Astrocyte (in vitro differentiated cells and primary cell): ENCODE measurements around the gene LCN1. TPM values are rescaled to one million over a fixed set of nuclear protein-coding genes. Genes with fewer than 3 reads are reported as not detected.

Experiments used
- DNase-seq: peaks from one replicate; pipeline ENCODE4 v3.0.0-alpha.2; 2010; ENCODE audit warnings: low read depth
- FAIRE-seq: peaks from 2 replicates; lab custom pipeline; 2011; peaks lifted over from hg19 to GRCh38; lab: Jason Lieb, UNC
- H2AFZ ChIP-seq: 2 replicates; pipeline ENCODE4 v1.6.0; 2012; ENCODE audit warnings: low read depth, low read length, inconsistent platforms
- H3K27ac ChIP-seq: 2 replicates; pipeline ENCODE4 v1.5.1; 2011; ENCODE audit warnings: low read depth, low read length, inconsistent platforms
- H3K27me3 ChIP-seq: 2 replicates; pipeline ENCODE4 v1.6.0; 2011; ENCODE audit warnings: low read length, inconsistent platforms; ENCODE audit not compliant: insufficient read depth
- H3K36me3 ChIP-seq: 2 replicates; pipeline ENCODE4 v1.5.1; 2011; ENCODE audit warnings: low read length, inconsistent platforms; ENCODE audit not compliant: insufficient read depth
- H3K4me1 ChIP-seq: 2 replicates; pipeline ENCODE4 v1.5.1; 2011; ENCODE audit warnings: low read length, inconsistent platforms; ENCODE audit not compliant: insufficient read depth
- H3K4me2 ChIP-seq: 2 replicates; pipeline ENCODE4 v1.6.0; 2012; ENCODE audit warnings: low read length, inconsistent platforms
- H3K4me3 ChIP-seq: 2 replicates; pipeline ENCODE4 v1.5.1; 2011; ENCODE audit warnings: low read depth, mild to moderate bottlenecking, low read length, inconsistent platforms; ENCODE audit not compliant: insufficient read depth
- H3K79me2 ChIP-seq: 2 replicates; pipeline ENCODE4 v1.6.0; 2012; ENCODE audit warnings: mild to moderate bottlenecking, low read length, inconsistent platforms; ENCODE audit not compliant: insufficient read depth
- H3K9ac ChIP-seq: 2 replicates; pipeline ENCODE4 v1.6.0; 2012; ENCODE audit warnings: mild to moderate bottlenecking, low read length, inconsistent platforms
- H3K9me3 ChIP-seq: 2 replicates; pipeline ENCODE4 v1.5.1; 2012; ENCODE audit warnings: low read depth, mild to moderate bottlenecking, low read length, inconsistent platforms; ENCODE audit not compliant: insufficient read depth
- H4K20me1 ChIP-seq: 2 replicates; pipeline ENCODE4 v1.6.0; 2012; ENCODE audit warnings: low read length, inconsistent platforms; ENCODE audit not compliant: insufficient read depth
- H3K27ac Mint-ChIP-seq: one replicate; pipeline ENCODE4 v1.8.0; 2021; ENCODE audit warnings: mild to moderate bottlenecking, mixed read lengths; ENCODE audit not compliant: unreplicated experiment
- H3K27me3 Mint-ChIP-seq: one replicate; pipeline ENCODE4 v1.8.0; 2021; ENCODE audit warnings: low read depth, mixed read lengths; ENCODE audit not compliant: unreplicated experiment
- H3K36me3 Mint-ChIP-seq: one replicate; pipeline ENCODE4 v1.8.0; 2021; ENCODE audit warnings: low read depth, mixed read lengths; ENCODE audit not compliant: unreplicated experiment
- H3K4me1 Mint-ChIP-seq: one replicate; pipeline ENCODE4 v1.8.0; 2021; ENCODE audit warnings: low read depth, mixed read lengths; ENCODE audit not compliant: unreplicated experiment
- H3K4me3 Mint-ChIP-seq: one replicate; pipeline ENCODE4 v1.8.0; 2021; ENCODE audit warnings: mild to moderate bottlenecking, moderate library complexity, mixed read lengths; ENCODE audit not compliant: unreplicated experiment
- H3K9me3 Mint-ChIP-seq: one replicate; pipeline ENCODE4 v1.8.0; 2021; ENCODE audit warnings: mild to moderate bottlenecking, mixed read lengths; ENCODE audit not compliant: unreplicated experiment
- CTCF ChIP-seq: IDR thresholded peaks from 2 replicates; pipeline ENCODE4 v1.5.1; 2011; ENCODE audit warnings: low read depth, mild to moderate bottlenecking, inconsistent platforms, low read length, moderate library complexity; ENCODE audit not compliant: insufficient read depth
- EZH2 ChIP-seq: IDR thresholded peaks from 2 replicates; pipeline ENCODE4 v1.6.1; 2012; ENCODE audit warnings: mild to moderate bottlenecking, low read length, inconsistent platforms; ENCODE audit not compliant: insufficient read depth
- total RNA-seq: library from RNA; stranded (reverse); gene quantifications from 2 replicates; pipeline ENCODE4 v1.2.1, GENCODE V29; 2021

Gene LCN1
- total RNA-seq, 1 donor from 2014 or later, result not detected

GRCh38 chr9:135563858-135564257 is 42.6 kb downstream of the LCN1 start:
- TF ChIP-seq EZH2 (no peak), CTCF (no peak)
- Mint-ChIP-seq H3K4me3 (no peak overlapping the region), H3K36me3 (no peaks in the 10 kb centered on the region), H3K9me3 (peaks cover 11% of the 10 kb centered on the region), H3K27ac (no peak overlapping the region), H3K27me3 (peaks cover 21% of the 10 kb centered on the region), H3K4me1 (no peaks in the 10 kb centered on the region)
- no peaks in the 10 kb centered on the region for H3K27me3 ChIP-seq
- H4K20me1 ChIP-seq, result no peaks in the 10 kb centered on the region
- peaks cover 2% of the 10 kb centered on the region for H3K9me3 ChIP-seq
- H3K9ac ChIP-seq, result no peak overlapping the region
- no peaks in the 10 kb centered on the region for H3K4me1 ChIP-seq
- H3K27ac ChIP-seq, result no peak overlapping the region
- no peaks in the 10 kb centered on the region for H3K36me3 ChIP-seq
- DNase-seq (no peak), FAIRE-seq (no peak)
- no peak overlapping the region for H3K4me2 ChIP-seq
- no peak overlapping the region for H3K4me3 ChIP-seq
- H2AFZ ChIP-seq, result no peak overlapping the region
- no peaks in the 10 kb centered on the region for H3K79me2 ChIP-seq

GRCh38 chr9:135565141-135565628 is 43.9 kb downstream of the LCN1 start:
- Histone ChIP-seq H3K36me3 (no peaks in the 10 kb centered on the region), H4K20me1 (no peaks in the 10 kb centered on the region), H3K27me3 (no peaks in the 10 kb centered on the region), H3K4me3 (no peak overlapping the region), H2AFZ (no peak overlapping the region), H3K9ac (no peak overlapping the region), H3K79me2 (no peaks in the 10 kb centered on the region), H3K9me3 (peaks cover 5% of the 10 kb centered on the region), H3K4me2 (no peak overlapping the region), H3K27ac (no peak overlapping the region), H3K4me1 (no peaks in the 10 kb centered on the region)
- H3K27ac Mint-ChIP-seq, result no peak overlapping the region
- FAIRE-seq (no peak), DNase-seq (no peak)
- no peaks in the 10 kb centered on the region for H3K4me1 Mint-ChIP-seq
- peaks cover 21% of the 10 kb centered on the region for H3K27me3 Mint-ChIP-seq
- H3K36me3 Mint-ChIP-seq, result no peaks in the 10 kb centered on the region
- H3K4me3 Mint-ChIP-seq, result no peak overlapping the region
- peaks cover 18% of the 10 kb centered on the region for H3K9me3 Mint-ChIP-seq
- TF ChIP-seq CTCF (no peak), EZH2 (no peak)

- Histone ChIP-seq H3K9ac (no peak overlapping the region), H3K4me1 (no peaks in the 10 kb centered on the region), H3K27me3 (no peaks in the 10 kb centered on the region), H3K9me3 (peaks cover 5% of the 10 kb centered on the region), H3K27ac (no peak overlapping the region), H3K36me3 (no peaks in the 10 kb centered on the region), H3K79me2 (no peaks in the 10 kb centered on the region), H2AFZ (no peak overlapping the region), H4K20me1 (no peaks in the 10 kb centered on the region), H3K4me2 (no peak overlapping the region), H3K4me3 (no peak overlapping the region)
- DNase-seq, result no peak
- Mint-ChIP-seq H3K27ac (no peak overlapping the region), H3K4me3 (no peak overlapping the region), H3K9me3 (peaks cover 18% of the 10 kb centered on the region), H3K36me3 (no peaks in the 10 kb centered on the region), H3K27me3 (peaks cover 21% of the 10 kb centered on the region), H3K4me1 (no peaks in the 10 kb centered on the region)
- TF ChIP-seq CTCF (no peak), EZH2 (no peak)
- no peak for FAIRE-seq
Measured at GRCh38 chr9:135565636-135566035, 44.4 kb downstream of the LCN1 start.
